Small intestine (tissue), 7 donors: ENCODE results near the gene MSANTD2. TPM values are rescaled to one million over a fixed set of nuclear protein-coding genes. Genes with fewer than 3 reads are reported as not detected.

Experiments used
- DNase-seq, 2 donors: peaks; one replicate each; pipeline versions ENCODE4 v3.0.0 to v3.0.0-alpha.2; 2013
- FAIRE-seq: peaks from 2 replicates; lab custom pipeline; 2012; peaks lifted over from hg19 to GRCh38; lab: Jason Lieb, UNC
- H3K27ac ChIP-seq, 3 donors: one replicate each; pipeline ENCODE4 v1.5.1; 2013; ENCODE audit warnings: low read length in 2 of 3, mild to moderate bottlenecking in 2 of 3, control low read depth in 1 of 3, inconsistent platforms in 1 of 3, low read depth in 1 of 3, moderate library complexity in 1 of 3
- H3K27me3 ChIP-seq, 3 donors: one replicate each; pipeline ENCODE4 v1.6.1; 2013; ENCODE audit warnings: low read length in 3 of 3, inconsistent platforms in 1 of 3; ENCODE audit not compliant: control insufficient read depth in 3 of 3, insufficient read depth in 3 of 3
- H3K36me3 ChIP-seq, 3 donors: one replicate each; pipeline ENCODE4 v1.6.1; 2013; ENCODE audit warnings: low read length in 3 of 3, inconsistent platforms in 1 of 3, low read depth in 1 of 3, mild to moderate bottlenecking in 1 of 3, moderate library complexity in 1 of 3; ENCODE audit not compliant: control insufficient read depth in 3 of 3, insufficient read depth in 2 of 3
- H3K4me1 ChIP-seq, 3 donors: one replicate each; pipeline ENCODE4 v1.6.1; 2013; ENCODE audit warnings: low read length in 2 of 3, inconsistent platforms in 1 of 3, low read depth in 1 of 3, mild to moderate bottlenecking in 1 of 3, moderate library complexity in 1 of 3; ENCODE audit not compliant: control insufficient read depth in 3 of 3, insufficient read depth in 2 of 3
- H3K4me3 ChIP-seq, 3 donors: one replicate each; pipeline ENCODE4 v1.5.1; 2013; ENCODE audit warnings: low read length in 3 of 3, control low read depth in 1 of 3, inconsistent platforms in 1 of 3, low read depth in 1 of 3, mild to moderate bottlenecking in 1 of 3, moderate library complexity in 1 of 3
- H3K9me3 ChIP-seq, 2 donors: one replicate each; pipeline ENCODE4 v1.6.1; 2013; ENCODE audit warnings: low read depth in 1 of 2, low read length in 1 of 2; ENCODE audit not compliant: control insufficient read depth in 2 of 2, insufficient read depth in 1 of 2
- WGBS, 3 donors: extraction: QIAGEN DNeasy Blood & Tissue Kit; methylation state at CpG; one replicate each; pipeline ENCODE4 v1.1.7; 2013; 5-methylcytosine and 5-hydroxymethylcytosine counted together
- polyA plus RNA-seq, 4 donors: library from polyadenylated mRNA; stranded (reverse) in 3 of 4; unstranded in 1 of 4; fragments of 200-250 nt in 3 of 4; fragments of 120-200 nt in 1 of 4; gene quantifications; one replicate each; pipeline versions ENCODE4 v1.2.1 to v1.2.3, GENCODE V29; 2013
- donor health status: healthy with polysubstance abuse.
- donor health status: control.
- donor health status: control.
- donor health status: Bipolar disorder and iron deficiency.
- donor health status: healthy.

MSANTD2 gene
- polyA plus RNA-seq, 4 donors, result 4.4 to 19.9 (median 6.4) TPM

- no peak for FAIRE-seq
- no peaks in the 10 kb centered on the region for H3K9me3 ChIP-seq
- H3K36me3 ChIP-seq, result peaks cover 0 to 1% (median 0%) of the 10 kb centered on the region in 3 donors
- DNase-seq, result no peak
- WGBS, 3 donors, result 82 to 85% (median 84%) methylated on average over 10 of the region's 10 CpGs
- H3K27ac ChIP-seq, result no peak overlapping the region
- no peak overlapping the region for H3K4me3 ChIP-seq
- peaks cover 0 to 9% (median 0%) of the 10 kb centered on the region in 3 donors for H3K27me3 ChIP-seq
- H3K4me1 ChIP-seq, result no peaks in the 10 kb centered on the region
Observed at GRCh38 chr11:124811399-124812125, 11.4 kb upstream of the MSANTD2 start.

GRCh38 chr11:124807660-124808270 is 7.6 kb upstream of the MSANTD2 start:
- H3K27ac ChIP-seq, result no peak overlapping the region
- DNase-seq (no peak), FAIRE-seq (no peak)
- H3K4me3 ChIP-seq, result no peak overlapping the region
- peaks cover 0 to 4% (median 0%) of the 10 kb centered on the region in 3 donors for H3K27me3 ChIP-seq
- WGBS, 3 donors, result 82 to 89% (median 86%) methylated on average over 6 of the region's 6 CpGs
- H3K9me3 ChIP-seq, result no peaks in the 10 kb centered on the region
- H3K4me1 ChIP-seq, result no peaks in the 10 kb centered on the region
- peaks cover 0 to 3% (median 1%) of the 10 kb centered on the region in 3 donors for H3K36me3 ChIP-seq

DNA sequence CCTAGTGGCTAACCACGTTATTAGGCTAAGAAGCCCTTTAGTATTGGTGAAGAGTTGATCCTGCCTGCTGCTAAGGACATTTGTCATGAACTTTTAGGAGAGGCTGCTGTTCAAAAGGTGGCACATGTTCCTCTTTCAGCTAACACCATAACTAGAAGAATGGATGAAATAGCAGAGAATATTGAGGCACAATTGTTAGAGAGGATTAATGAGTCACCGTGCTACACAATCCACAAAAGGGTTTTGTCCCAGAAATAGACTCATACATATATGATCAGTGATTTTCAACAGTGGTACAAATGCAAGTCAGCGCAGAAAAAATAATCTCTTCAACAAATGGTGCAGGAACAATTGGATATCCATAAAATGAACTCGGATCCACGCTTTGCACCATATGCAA is 7.0 kb upstream of the MSANTD2 start:
- Histone ChIP-seq H3K4me3 (no peak overlapping the region), H3K4me1 (no peaks in the 10 kb centered on the region), H3K27me3 (no peaks in the 10 kb centered on the region), H3K27ac (no peak overlapping the region), H3K36me3 (peaks cover 0 to 3% (median 1%) of the 10 kb centered on the region in 3 donors), H3K9me3 (no peaks in the 10 kb centered on the region)
- DNase-seq (no peak), FAIRE-seq (no peak)
- WGBS, 3 donors, result 96 to 97% (median 96%) methylated on average over 5 of the region's 5 CpGs

GRCh38 chr11:124804884-124805283 is 4.7 kb upstream of the MSANTD2 start:
- Histone ChIP-seq H3K4me3 (no peak overlapping the region), H3K27ac (no peak overlapping the region), H3K27me3 (no peaks in the 10 kb centered on the region), H3K9me3 (no peaks in the 10 kb centered on the region), H3K4me1 (peaks cover 0 to 4% (median 3%) of the 10 kb centered on the region in 3 donors), H3K36me3 (peaks cover 0 to 3% (median 1%) of the 10 kb centered on the region in 3 donors)
- FAIRE-seq (no peak), DNase-seq (no peak)
- WGBS, 3 donors, result 85 to 96% (median 92%) methylated on average over 3 of the region's 3 CpGs

- H3K4me3 ChIP-seq, result no peak overlapping the region
- H3K27ac ChIP-seq, result no peak overlapping the region
- no peaks in the 10 kb centered on the region for H3K27me3 ChIP-seq
- H3K9me3 ChIP-seq, result no peaks in the 10 kb centered on the region
- WGBS, 3 donors, result 75 to 77% (median 76%) methylated on average over 8 of the region's 8 CpGs
- H3K4me1 ChIP-seq, result peaks cover 0 to 8% (median 6%) of the 10 kb centered on the region in 3 donors
- DNase-seq, result no peak
- no peak for FAIRE-seq
- peaks cover 0 to 3% (median 0%) of the 10 kb centered on the region in 3 donors for H3K36me3 ChIP-seq
Observed at GRCh38 chr11:124801636-124802312, 1.6 kb upstream of the MSANTD2 start.

DNA sequence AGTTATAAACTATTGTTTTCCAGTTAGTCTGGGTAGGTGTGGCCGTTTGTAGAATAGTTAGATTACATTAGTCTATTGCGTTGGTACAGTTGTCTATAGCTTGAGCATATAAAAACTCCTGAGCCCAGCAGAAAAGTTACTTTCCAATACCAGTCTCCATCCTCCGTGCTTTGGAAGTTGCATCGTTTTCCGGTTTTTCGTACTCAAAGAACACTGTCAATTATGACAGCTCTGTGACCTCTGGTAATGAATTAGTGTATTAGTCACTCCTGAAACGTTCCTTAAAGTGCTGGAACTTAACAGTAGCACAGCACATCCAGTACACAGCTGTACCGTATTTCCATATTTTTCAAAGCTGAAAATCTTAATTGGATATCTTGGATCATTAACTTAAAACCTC is 808 bp upstream of the MSANTD2 start:
- Histone ChIP-seq H3K36me3 (peaks cover 0 to 3% (median 0%) of the 10 kb centered on the region in 3 donors), H3K27me3 (no peaks in the 10 kb centered on the region), H3K9me3 (no peaks in the 10 kb centered on the region), H3K27ac (peak overlapping the region; percentile 93 to 100 (median 98)), H3K4me3 (peak overlapping the region in 2 of 3 donors; percentile 88 to 99), H3K4me1 (peaks cover 0 to 8% (median 6%) of the 10 kb centered on the region in 3 donors)
- FAIRE-seq (no peak), DNase-seq (peak in 1 of 2 donors; percentile 49)
- 3 to 6% (median 5%) methylated on average over 8 of the region's 8 CpGs for WGBS, 3 donors

- DNase-seq, result peak; percentile 20 to 67
- peak overlapping the region; percentile 80 to 100 (median 98) for H3K27ac ChIP-seq
- peak overlapping the region; percentile 88 to 99 (median 98) for H3K4me3 ChIP-seq
- no peaks in the 10 kb centered on the region for H3K36me3 ChIP-seq
- no peak for FAIRE-seq
- H3K27me3 ChIP-seq, result no peaks in the 10 kb centered on the region
- H3K9me3 ChIP-seq, result no peaks in the 10 kb centered on the region
- H3K4me1 ChIP-seq, result peaks cover 0 to 8% (median 6%) of the 10 kb centered on the region in 3 donors
- 0 to 1% (median 1%) methylated on average over 69 to 83 of the region's 83 CpGs for WGBS, 3 donors
Observed at GRCh38 chr11:124799348-124800225, 619 bp downstream of the MSANTD2 start.
